Ovary (tissue), 9 donors: ENCODE results near the gene GNAS-AS1. TPM values are rescaled to one million over a fixed set of nuclear protein-coding genes. Genes with fewer than 3 reads are reported as not detected.

Source experiments
- DNase-seq, 5 donors: peaks; one replicate each; pipeline ENCODE4 v3.0.0-alpha.2; 2019 to 2020
- H3K27ac ChIP-seq, 2 donors: fragments of 200-600 bp; one replicate each; pipeline versions ENCODE4 v1.5.1 to v1.8.0; 2019 to 2022
- H3K27me3 ChIP-seq: fragments of 200-600 bp; one replicate; pipeline ENCODE4 v1.8.0; 2022
- H3K36me3 ChIP-seq: fragments of 200-600 bp; sonication (generic); one replicate; pipeline ENCODE4 v1.5.1; 2019
- H3K4me1 ChIP-seq: one replicate; pipeline ENCODE4 v1.8.1; 2013; ENCODE audit warnings: mild to moderate bottlenecking, moderate library complexity; ENCODE audit not compliant: insufficient read depth
- H3K4me3 ChIP-seq: fragments of 200-600 bp; sonication (generic); one replicate; pipeline ENCODE4 v1.5.1; 2017
- H3K9me3 ChIP-seq, 2 donors: fragments of 200-600 bp in 1 of 2; sonication (generic) in 1 of 2; one replicate each; pipeline versions ENCODE4 v1.5.1 to v1.8.1; 2013 to 2019; ENCODE audit warnings: mild to moderate bottlenecking in 1 of 2, moderate library complexity in 1 of 2
- EP300 ChIP-seq: sonication (generic); formaldehyde crosslinking; IDR thresholded peaks from one replicate; pipeline ENCODE4 v1.6.1; 2017; ENCODE audit warnings: antibody characterized with exemption
- POLR2A ChIP-seq: fragments of 450-650 bp; IDR thresholded peaks from one replicate; pipeline ENCODE4 v1.6.1; 2017; ENCODE audit warnings: antibody characterized with exemption, mild to moderate bottlenecking, moderate library complexity
- WGBS, 3 donors: extraction: QIAGEN DNeasy Blood & Tissue Kit in 1 of 3; methylation state at CpG; one replicate each; pipeline versions ENCODE4 v1.1.5 to v1.1.7; 2013 to 2017; 5-methylcytosine and 5-hydroxymethylcytosine counted together
- intact Hi-C, 4 donors: fragments of 100-400 bp; cut with DNase I; formaldehyde crosslinking; loops; one replicate each; pipeline versions ENCODE4 v1.11.0 to v1.15.1; 2022 to 2023
- polyA plus RNA-seq, 2 donors: library from polyadenylated mRNA; stranded (reverse); fragments of 200-250 nt in 1 of 2; fragments of 350-450 nt in 1 of 2; fragmentation: Illumina TruSeq in 1 of 2; extraction: RNeasy Lipid Tissue Mini Kit (QIAGEN cat#74804) in 1 of 2; gene quantifications; one replicate each; pipeline ENCODE4 v1.2.3, GENCODE V29; 2013 to 2014
- total RNA-seq, 7 donors: library from RNA; depleted of rRNA in 2 of 7; stranded (reverse); fragments of >200 nt in 2 of 7; fragmentation: NEBNext Ultra II Directional in 3 of 7; extraction: Animal tissue kit (Norgen Biotek cat#: 25700) in 3 of 7; gene quantifications; one replicate each; pipeline versions ENCODE4 v1.1.0 to v1.2.4, GENCODE V29; 2016 to 2023
- TF ChIP-seq, protein P1 (sequence below), 3 donors: fragments of 450-650 bp in 2 of 3; fragments of 200-600 bp in 1 of 3; IDR thresholded peaks; one replicate each; pipeline versions ENCODE4 v1.5.1 to v1.8.0; 2016 to 2022; ENCODE audit warnings: antibody characterized with exemption in 3 of 3, mild to moderate bottlenecking in 1 of 3
- donor health status: DM: no; HTN: no; CAD: no; lungs with moderate emphysema.
- donor health status: DM: no; HTN: no; CAD: no.
- donor health status: Bipolar disorder and iron deficiency.
- donor health status: DM: yes; HTN: yes; CAD: no.
- donor health status: DM: no; HTN: no; CAD: no.
- donor health status: DM: yes; HTN: yes; CAD: no.

Gene GNAS-AS1
- total and polyA plus RNA-seq, 9 donors: 0.10 to 0.37 (median 0.18) TPM; not detected in 2

DNA sequence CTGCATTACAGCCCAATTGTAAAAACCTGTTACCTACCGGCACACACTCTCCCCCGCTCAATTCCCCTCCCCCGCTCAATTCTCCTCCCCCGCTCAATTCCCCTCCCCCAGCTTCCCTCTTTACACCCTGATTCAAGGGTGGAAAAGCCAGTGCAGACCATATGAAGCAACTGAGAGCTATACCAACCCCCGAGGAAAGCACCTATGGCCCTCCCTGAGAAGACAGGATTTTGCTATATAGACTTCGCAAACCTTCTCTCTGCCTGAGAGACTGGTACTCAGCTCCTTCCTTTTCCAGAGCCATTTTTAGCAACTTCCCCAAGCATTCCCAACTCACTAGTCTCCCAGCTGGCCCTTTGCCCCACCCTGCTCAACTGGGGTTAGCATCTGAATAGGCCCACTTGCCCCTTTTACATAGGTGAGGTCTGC lies 7.6 kb downstream of the GNAS-AS1 start:
- no peak for TF ChIP-seq EP300
- TF ChIP-seq, protein P1, sequence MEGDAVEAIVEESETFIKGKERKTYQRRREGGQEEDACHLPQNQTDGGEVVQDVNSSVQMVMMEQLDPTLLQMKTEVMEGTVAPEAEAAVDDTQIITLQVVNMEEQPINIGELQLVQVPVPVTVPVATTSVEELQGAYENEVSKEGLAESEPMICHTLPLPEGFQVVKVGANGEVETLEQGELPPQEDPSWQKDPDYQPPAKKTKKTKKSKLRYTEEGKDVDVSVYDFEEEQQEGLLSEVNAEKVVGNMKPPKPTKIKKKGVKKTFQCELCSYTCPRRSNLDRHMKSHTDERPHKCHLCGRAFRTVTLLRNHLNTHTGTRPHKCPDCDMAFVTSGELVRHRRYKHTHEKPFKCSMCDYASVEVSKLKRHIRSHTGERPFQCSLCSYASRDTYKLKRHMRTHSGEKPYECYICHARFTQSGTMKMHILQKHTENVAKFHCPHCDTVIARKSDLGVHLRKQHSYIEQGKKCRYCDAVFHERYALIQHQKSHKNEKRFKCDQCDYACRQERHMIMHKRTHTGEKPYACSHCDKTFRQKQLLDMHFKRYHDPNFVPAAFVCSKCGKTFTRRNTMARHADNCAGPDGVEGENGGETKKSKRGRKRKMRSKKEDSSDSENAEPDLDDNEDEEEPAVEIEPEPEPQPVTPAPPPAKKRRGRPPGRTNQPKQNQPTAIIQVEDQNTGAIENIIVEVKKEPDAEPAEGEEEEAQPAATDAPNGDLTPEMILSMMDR (IDR thresholded peaks at IDR 0.05): no peak
- TF ChIP-seq POLR2A: no peak
- H3K4me3 ChIP-seq: no peak overlapping the region
- no peaks in the 10 kb centered on the region for H3K4me1 ChIP-seq
- H3K27me3 ChIP-seq: no peaks in the 10 kb centered on the region
- intact Hi-C loops: no loop called here
- DNase-seq: no peak
- H3K9me3 ChIP-seq: no peaks in the 10 kb centered on the region
- H3K27ac ChIP-seq: no peak overlapping the region
- WGBS, 3 donors: 42 to 45% (median 44%) methylated on average over 6 of the region's 6 CpGs
- H3K36me3 ChIP-seq: no peaks in the 10 kb centered on the region

DNA sequence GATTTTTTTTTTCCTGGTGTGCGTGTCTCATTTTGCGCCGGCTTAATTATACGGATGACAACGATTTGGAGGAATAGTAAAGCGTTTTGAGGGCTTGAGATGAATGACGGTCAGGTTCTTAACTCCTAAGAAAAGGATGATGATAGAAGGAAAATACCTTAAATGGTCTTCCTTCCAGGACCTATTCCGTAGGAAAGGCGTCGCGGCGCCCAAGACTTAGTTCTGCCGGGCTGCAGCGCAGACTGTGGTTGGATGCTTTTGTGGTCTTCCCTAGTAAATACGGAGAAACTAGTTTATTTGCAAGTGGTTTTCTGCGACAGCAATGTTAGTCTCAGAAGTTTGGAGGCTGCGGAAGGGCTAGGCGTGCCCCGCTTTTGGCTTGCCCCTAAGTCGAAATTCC lies 8.4 kb downstream of the GNAS-AS1 start:
- Histone ChIP-seq H3K27me3 (no peaks in the 10 kb centered on the region), H3K4me1 (no peaks in the 10 kb centered on the region), H3K9me3 (no peaks in the 10 kb centered on the region), H3K36me3 (no peaks in the 10 kb centered on the region), H3K4me3 (no peak overlapping the region), H3K27ac (no peak overlapping the region)
- TF ChIP-seq, protein P1 (IDR thresholded peaks at IDR 0.05): no peak
- TF ChIP-seq POLR2A (no peak), EP300 (no peak)
- DNase-seq: no peak
- intact Hi-C loops: no loop called here
- WGBS, 3 donors: 39 to 60% (median 48%) methylated on average over 20 of the region's 20 CpGs

DNA sequence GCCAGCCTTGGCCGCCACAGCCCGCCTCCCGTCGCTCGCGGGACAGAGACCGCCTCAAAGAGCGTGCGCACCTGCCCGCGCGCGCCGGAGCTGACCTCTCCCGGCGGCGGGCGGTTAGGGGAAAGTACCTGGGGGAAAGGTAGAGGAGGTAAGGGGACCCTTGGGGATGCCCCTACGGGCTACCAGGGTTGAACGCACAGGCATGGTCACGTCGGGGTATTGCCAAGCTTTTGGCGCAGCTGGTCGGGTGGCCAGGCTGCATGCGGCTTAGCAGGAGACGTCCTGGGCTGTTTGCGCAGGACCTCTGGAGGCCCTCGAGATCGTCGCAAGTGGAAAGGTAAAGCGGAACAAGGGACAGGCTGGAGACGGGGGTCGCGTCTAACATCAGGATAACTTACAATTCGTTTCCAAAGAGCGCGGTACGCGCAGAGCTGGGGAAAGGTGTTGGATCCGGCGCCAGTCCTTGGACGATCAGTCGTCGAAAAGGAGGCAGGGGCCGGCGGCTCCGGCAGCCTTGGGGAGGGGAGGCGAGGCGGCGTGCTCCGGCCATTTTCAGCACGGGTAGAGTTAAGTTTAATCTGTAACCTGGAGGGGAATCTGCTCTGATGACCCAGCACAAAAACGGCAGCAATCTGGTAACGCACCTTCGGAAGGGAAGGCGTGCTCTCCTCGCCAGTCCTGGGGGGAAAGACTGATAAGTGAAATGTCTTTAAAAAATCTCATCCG lies 9.0 kb downstream of the GNAS-AS1 start:
- no peaks in the 10 kb centered on the region for H3K9me3 ChIP-seq
- DNase-seq: no peak
- no peaks in the 10 kb centered on the region for H3K36me3 ChIP-seq
- WGBS, 3 donors: 52 to 71% (median 61%) methylated on average over 58 of the region's 58 CpGs
- H3K4me3 ChIP-seq: no peak overlapping the region
- TF ChIP-seq POLR2A (no peak), EP300 (no peak)
- TF ChIP-seq, protein P1 (IDR thresholded peaks at IDR 0.05): no peak
- intact Hi-C loops: no loop called here
- H3K27me3 ChIP-seq: no peaks in the 10 kb centered on the region
- H3K4me1 ChIP-seq: no peaks in the 10 kb centered on the region
- H3K27ac ChIP-seq: no peak overlapping the region

DNA sequence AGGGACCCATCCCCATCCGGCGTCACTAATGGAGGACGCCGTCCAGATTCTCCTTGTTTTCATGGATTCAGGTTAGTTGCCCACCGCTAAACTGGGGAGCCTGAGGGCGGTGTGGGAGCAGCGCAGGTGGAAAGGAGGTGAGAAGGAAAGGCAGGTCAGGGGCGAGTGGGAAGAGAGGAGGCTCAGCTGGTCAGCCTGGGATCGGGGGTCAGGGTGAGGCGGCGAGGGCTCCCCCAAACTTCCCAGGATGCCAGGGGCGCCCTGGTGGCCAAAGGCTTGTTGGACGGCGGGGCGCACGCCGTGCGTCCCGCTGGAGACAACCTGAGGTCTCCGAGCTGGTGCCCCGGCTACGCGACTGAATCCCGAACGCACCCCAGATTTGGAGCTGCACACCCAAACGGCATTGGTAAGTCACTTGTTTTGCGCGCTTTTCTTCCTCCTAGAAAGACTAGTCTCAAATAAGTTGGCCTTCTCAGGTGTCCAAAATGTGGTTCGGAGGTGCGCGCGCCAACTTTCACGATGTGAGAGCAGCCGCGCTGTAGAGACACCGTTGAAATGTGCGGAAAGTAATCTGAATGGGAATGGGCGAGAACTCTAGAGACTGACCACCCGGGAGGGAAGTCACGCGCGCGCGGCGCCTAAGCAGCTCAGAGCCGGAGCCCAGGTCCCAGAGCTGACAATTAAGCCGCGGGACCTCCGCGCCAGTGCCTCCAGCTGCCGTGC lies 9.7 kb downstream of the GNAS-AS1 start:
- intact Hi-C loops: no loop called here
- H3K27me3 ChIP-seq: no peaks in the 10 kb centered on the region
- H3K4me3 ChIP-seq: no peak overlapping the region
- H3K27ac ChIP-seq: no peak overlapping the region
- 48 to 61% (median 51%) methylated on average over 51 of the region's 51 CpGs for WGBS, 3 donors
- TF ChIP-seq, protein P1 (IDR thresholded peaks at IDR 0.05): no peak
- TF ChIP-seq EP300: no peak
- TF ChIP-seq POLR2A: no peak
- H3K4me1 ChIP-seq: no peaks in the 10 kb centered on the region
- H3K36me3 ChIP-seq: no peaks in the 10 kb centered on the region
- no peak for DNase-seq
- H3K9me3 ChIP-seq: no peaks in the 10 kb centered on the region
